Measurements from ENCODE around the gene LY6G6D.

The LY6G6D gene

DNA sequence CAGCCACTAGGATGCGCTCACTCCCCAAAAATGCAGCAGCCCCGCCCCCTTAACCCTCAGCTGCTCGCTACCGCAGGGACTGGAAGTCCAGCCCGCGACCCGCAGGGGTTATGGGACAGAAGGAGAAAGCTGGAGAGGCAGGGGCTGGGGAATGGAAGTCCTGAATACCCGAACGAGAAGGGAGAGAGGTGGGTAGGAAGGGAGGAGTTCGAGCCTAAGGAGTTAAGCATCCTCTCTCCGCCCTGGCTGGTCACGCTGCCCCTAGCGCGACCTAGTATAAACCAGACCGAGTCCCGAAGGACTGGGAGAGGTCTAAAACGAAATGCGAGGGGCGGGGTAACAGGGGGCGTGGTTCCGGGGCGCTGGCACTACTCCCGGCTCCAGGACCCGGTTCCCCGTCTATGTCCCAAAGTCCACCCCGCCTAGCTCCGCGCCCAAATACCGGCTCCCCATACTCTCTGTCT, 14.4 kb downstream of the LY6G6D start:
- Histone ChIP-seq H3K4me1 (ENCODE audit: control insufficient read depth, insufficient read depth, low read length, poor library complexity, severe bottlenecking) (peaks cover 30% of the 10 kb centered on the region), H3K27ac (ENCODE audit: low read depth, low read length, severe bottlenecking) (peak overlapping the region; percentile 94), H3K36me3 (ENCODE audit: control insufficient read depth, insufficient read depth, low read length) (peaks cover 84% of the 10 kb centered on the region), H3K9me3 (ENCODE audit: control insufficient read depth, low read length) (no peaks in the 10 kb centered on the region), H3K4me3 (ENCODE audit: extremely low read depth, insufficient read depth, low read length, poor library complexity, severe bottlenecking) (peak overlapping the region; percentile 94)
- WGBS, 2 experiments (ENCODE audit: insufficient coverage in 2 of 2), result 0% methylated on average over 13 to 18 of the region's 29 CpGs

DNA sequence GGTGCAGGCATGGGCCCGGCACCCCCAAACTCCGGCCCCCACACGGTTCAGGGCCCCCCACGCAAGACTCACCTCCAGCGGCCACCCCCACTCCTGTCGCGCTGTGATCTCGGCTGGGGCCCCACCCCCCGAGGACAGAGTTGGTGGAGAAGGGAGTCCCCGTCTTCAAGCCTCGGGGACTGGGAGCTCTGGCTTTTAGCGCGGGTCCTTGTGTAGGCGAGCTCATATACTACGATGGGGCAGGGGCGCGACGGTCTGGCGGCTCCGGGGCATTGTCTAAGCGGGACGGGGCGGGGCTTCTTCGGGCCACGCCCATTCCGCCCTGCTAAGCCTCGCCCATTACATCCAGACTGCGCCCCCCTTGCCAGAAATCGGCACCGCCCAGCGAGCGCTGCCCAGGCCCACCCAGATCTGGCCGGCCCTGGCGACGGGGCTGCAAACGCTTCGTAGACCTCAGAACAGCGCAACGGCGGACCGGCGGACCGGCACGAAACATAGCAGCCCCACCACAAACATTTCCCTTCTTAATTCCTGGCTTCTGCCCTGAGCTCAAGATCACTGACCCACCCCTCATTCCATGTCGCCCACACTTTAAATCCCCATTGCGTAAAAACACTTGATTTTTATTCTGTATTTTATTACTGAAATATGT, 15.0 kb downstream of the LY6G6D start:
- H3K9me3 ChIP-seq (ENCODE audit: control insufficient read depth, low read length), result no peaks in the 10 kb centered on the region
- 0 to 1% methylated on average over 26 to 34 of the region's 46 CpGs for WGBS, 2 experiments (ENCODE audit: insufficient coverage in 2 of 2)
- peak overlapping the region; percentile 94 for H3K27ac ChIP-seq (ENCODE audit: low read depth, low read length, severe bottlenecking)
- H3K4me1 ChIP-seq (ENCODE audit: control insufficient read depth, insufficient read depth, low read length, poor library complexity, severe bottlenecking), result peaks cover 30% of the 10 kb centered on the region
- H3K36me3 ChIP-seq (ENCODE audit: control insufficient read depth, insufficient read depth, low read length), result peaks cover 79% of the 10 kb centered on the region
- H3K4me3 ChIP-seq (ENCODE audit: extremely low read depth, insufficient read depth, low read length, poor library complexity, severe bottlenecking), result peak overlapping the region; percentile 94

DNA sequence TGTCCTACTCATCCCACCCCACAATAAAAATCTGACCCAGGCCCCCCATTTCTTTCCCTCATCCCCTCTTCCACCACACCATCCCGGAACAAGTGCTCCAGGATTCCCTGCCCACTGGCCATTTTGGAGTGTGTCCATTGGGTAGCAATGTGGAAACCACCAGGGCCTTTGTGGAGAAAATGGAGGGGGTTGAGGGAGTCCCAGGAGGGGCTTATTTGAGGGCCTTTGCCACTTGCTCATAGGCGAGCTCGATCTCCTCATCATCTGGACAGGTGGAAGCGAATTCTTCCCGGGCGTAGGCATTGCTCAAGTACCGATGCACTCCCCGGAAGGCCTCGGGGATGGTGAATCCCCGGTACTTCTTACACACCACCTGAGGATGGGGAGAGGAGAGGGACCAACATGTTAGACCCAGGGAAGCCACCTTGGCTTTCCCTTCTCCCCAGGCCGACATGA, 15.5 kb downstream of the LY6G6D start:
- Histone ChIP-seq H3K4me3 (ENCODE audit: extremely low read depth, insufficient read depth, low read length, poor library complexity, severe bottlenecking) (peak overlapping the region; percentile 94), H3K9me3 (ENCODE audit: control insufficient read depth, low read length) (no peaks in the 10 kb centered on the region), H3K4me1 (ENCODE audit: control insufficient read depth, insufficient read depth, low read length, poor library complexity, severe bottlenecking) (peaks cover 30% of the 10 kb centered on the region), H3K36me3 (ENCODE audit: control insufficient read depth, insufficient read depth, low read length) (peaks cover 74% of the 10 kb centered on the region), H3K27ac (ENCODE audit: low read depth, low read length, severe bottlenecking) (peak overlapping the region; percentile 94)
- 85 to 90% methylated on average over 4 to 6 of the region's 11 CpGs for WGBS, 2 experiments (ENCODE audit: insufficient coverage in 2 of 2)

DNA sequence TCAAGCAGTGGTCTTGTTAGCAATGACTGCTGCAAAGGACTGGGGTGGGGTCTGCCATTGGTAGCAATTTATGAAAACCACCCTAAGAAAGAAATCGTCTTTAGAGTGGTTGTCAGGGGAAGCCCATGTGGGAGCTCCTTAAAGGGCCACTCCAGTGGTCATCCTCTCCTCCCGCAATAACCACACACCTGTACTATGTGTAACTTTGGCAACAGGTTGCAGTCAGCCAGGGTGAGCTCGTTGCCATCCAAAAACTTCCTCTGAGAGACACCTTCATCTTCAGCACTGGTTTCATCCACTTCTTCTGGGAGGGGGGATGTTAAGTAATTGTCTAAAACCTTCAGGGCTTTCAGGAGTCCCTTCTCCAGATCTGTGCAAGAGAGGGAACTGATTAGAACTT, 16.9 kb downstream of the LY6G6D start:
- WGBS, 2 experiments (ENCODE audit: insufficient coverage in 2 of 2), result 50 to 60% methylated on average over 1 to 2 of the region's 3 CpGs
- H3K9me3 ChIP-seq (ENCODE audit: control insufficient read depth, low read length), result no peaks in the 10 kb centered on the region
- H3K4me3 ChIP-seq (ENCODE audit: extremely low read depth, insufficient read depth, low read length, poor library complexity, severe bottlenecking), result no peak overlapping the region
- H3K4me1 ChIP-seq (ENCODE audit: control insufficient read depth, insufficient read depth, low read length, poor library complexity, severe bottlenecking), result peaks cover 36% of the 10 kb centered on the region
- peak overlapping the region; percentile 5 for H3K27ac ChIP-seq (ENCODE audit: low read depth, low read length, severe bottlenecking)
- peaks cover 60% of the 10 kb centered on the region for H3K36me3 ChIP-seq (ENCODE audit: control insufficient read depth, insufficient read depth, low read length)

DNA sequence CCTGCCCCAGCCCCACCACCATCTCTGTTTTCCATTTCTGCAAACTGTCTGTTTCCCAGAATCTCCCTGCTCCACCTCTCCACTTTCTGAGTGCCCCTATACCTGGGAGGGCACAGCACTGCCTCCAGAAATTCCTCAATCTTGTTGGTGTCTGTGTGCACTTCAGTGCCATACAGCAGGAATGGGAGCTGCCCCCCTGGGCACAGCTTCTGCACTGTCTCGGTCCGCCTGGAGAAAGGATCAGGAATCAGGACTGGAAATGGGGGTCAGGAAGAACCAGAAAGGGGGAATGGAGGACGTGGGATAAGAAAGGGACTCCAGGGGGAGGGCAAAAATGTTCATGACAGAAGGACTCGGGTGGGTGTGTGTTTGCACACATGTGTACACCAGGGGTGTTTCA, 18.6 kb downstream of the LY6G6D start:
- H3K4me3 ChIP-seq (ENCODE audit: extremely low read depth, insufficient read depth, low read length, poor library complexity, severe bottlenecking), result peak overlapping the region; percentile 98
- H3K4me1 ChIP-seq (ENCODE audit: control insufficient read depth, insufficient read depth, low read length, poor library complexity, severe bottlenecking), result peaks cover 50% of the 10 kb centered on the region
- WGBS, 2 experiments (ENCODE audit: insufficient coverage in 2 of 2), result 92 to 96% methylated on average over 4 of the region's 4 CpGs
- peaks cover 43% of the 10 kb centered on the region for H3K36me3 ChIP-seq (ENCODE audit: control insufficient read depth, insufficient read depth, low read length)
- no peaks in the 10 kb centered on the region for H3K9me3 ChIP-seq (ENCODE audit: control insufficient read depth, low read length)
- H3K27ac ChIP-seq (ENCODE audit: low read depth, low read length, severe bottlenecking), result peak overlapping the region; percentile 98

DNA sequence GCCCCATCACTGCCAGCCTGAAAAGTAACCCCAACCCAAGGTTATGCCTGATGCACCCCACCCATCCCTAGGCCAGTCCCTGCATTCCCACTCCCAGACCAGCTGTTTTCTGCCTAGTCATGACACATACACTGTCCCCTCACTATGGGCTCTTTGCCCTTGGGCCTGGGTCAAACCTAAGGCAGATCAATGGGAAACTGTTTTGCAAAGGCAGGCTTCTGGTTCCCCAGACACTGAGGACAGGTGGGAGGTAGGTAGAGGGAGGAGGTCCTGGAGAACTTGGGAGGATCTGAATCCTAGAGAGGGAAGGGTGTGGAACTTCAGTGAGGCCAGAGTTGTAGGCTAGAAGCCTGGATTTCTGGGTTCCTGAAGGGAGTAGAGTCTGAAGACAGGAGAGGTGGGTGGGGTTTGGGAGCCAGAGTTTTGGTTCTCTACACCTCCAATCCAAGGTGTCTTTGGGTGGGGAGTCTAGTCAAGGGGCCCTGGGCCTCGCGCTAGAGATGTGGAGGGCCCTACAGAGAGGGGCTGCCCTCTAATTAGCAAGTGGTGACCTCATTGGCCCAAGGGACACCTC, 19.2 kb downstream of the LY6G6D start:
- Histone ChIP-seq H3K27ac (ENCODE audit: low read depth, low read length, severe bottlenecking) (peak overlapping the region; percentile 98), H3K9me3 (ENCODE audit: control insufficient read depth, low read length) (no peaks in the 10 kb centered on the region), H3K36me3 (ENCODE audit: control insufficient read depth, insufficient read depth, low read length) (peaks cover 41% of the 10 kb centered on the region), H3K4me1 (ENCODE audit: control insufficient read depth, insufficient read depth, low read length, poor library complexity, severe bottlenecking) (peaks cover 54% of the 10 kb centered on the region), H3K4me3 (ENCODE audit: extremely low read depth, insufficient read depth, low read length, poor library complexity, severe bottlenecking) (peak overlapping the region; percentile 98)
- 0% methylated on average over 2 of the region's 2 CpGs; no CpG with 5 or more reads in 1 of the 2 experiments for WGBS, 2 experiments (ENCODE audit: insufficient coverage in 2 of 2)

DNA sequence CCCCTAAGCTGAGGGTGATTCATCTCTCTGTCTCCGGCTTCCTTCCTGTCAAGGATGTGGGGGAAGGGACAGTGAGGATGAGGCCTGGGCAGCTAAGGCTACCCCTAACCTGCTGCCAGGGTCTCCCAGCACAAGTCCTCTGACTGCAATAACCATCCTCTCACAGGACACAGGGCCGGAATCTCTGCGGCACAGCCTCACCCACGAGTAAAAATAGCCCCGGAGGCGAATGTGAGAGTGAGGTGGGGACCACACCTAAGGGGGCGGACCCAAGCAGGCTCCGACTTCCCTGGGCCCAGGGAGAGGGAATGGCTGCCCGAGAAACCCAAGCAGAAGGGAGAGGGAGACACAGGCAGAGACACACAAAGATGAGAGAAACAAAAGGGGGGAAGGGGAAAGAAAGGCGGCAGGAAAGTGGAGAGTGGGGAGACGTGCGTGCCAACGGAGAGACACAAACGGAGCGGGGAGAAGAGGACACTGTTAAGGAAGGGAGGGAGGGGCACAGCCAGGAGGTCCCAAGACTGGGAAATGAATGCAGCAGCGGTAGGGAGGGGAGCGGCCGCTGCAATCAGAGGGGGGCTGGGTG, 19.8 kb downstream of the LY6G6D start:
- H3K4me1 ChIP-seq (ENCODE audit: control insufficient read depth, insufficient read depth, low read length, poor library complexity, severe bottlenecking), result peaks cover 54% of the 10 kb centered on the region
- peaks cover 41% of the 10 kb centered on the region for H3K36me3 ChIP-seq (ENCODE audit: control insufficient read depth, insufficient read depth, low read length)
- no peaks in the 10 kb centered on the region for H3K9me3 ChIP-seq (ENCODE audit: control insufficient read depth, low read length)
- H3K4me3 ChIP-seq (ENCODE audit: extremely low read depth, insufficient read depth, low read length, poor library complexity, severe bottlenecking), result peak overlapping the region; percentile 98
- H3K27ac ChIP-seq (ENCODE audit: low read depth, low read length, severe bottlenecking), result peak overlapping the region; percentile 98
- 0% methylated on average over 13 to 16 of the region's 18 CpGs for WGBS, 2 experiments (ENCODE audit: insufficient coverage in 2 of 2)

DNA sequence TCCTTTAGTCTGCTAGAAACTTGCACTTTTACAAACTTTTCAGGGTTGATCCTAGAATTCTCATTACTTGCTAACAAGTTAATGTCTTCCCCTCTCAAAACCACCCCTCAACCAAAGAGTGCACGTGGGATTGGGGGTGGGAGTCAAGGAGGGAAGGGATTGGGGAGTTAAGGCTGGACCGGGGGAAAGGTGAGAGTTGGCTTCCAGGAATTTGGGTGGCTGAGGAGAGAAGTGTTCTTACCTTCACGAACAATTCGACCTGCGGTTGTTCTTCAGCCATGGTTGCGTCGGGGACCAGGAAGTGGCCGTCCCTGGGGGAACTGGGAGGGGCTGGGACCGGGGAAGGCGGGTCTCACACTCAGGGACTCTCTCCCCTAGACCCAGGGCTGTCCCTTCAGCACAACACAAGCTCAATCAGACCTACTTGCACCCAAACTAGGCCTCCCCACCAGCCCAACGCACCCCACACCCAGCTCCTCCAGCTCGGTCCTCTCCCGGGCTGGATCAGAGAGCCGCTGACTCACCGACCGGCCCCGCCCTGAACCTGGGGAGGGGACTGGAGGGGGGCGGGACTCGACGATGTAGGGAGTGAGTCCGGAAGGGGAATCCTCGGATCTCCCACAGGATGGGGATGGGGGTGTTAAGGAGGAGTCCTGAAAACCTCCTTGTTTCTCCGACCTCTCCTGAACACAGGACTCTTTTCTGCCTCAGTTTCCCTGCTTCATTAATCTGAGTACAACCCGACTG, 21.0 kb downstream of the LY6G6D start, which contains the start of gene CLIC1:
Gene CLIC1 (minus strand): TSS at position 510 of the 747 bp plus-strand sequence. CDS start 230 bp downstream, at position 280.
- peak within 1 kb of the TSS; percentile 98 for H3K4me3 ChIP-seq (ENCODE audit: extremely low read depth, insufficient read depth, low read length, poor library complexity, severe bottlenecking)
- no peaks in the 10 kb centered on the region for H3K9me3 ChIP-seq (ENCODE audit: control insufficient read depth, low read length)
- H3K27ac ChIP-seq (ENCODE audit: low read depth, low read length, severe bottlenecking), result peak within 1 kb of the TSS; percentile 98
- peaks cover 38% of the 10 kb centered on the region for H3K36me3 ChIP-seq (ENCODE audit: control insufficient read depth, insufficient read depth, low read length)
- peaks cover 53% of the 10 kb centered on the region for H3K4me1 ChIP-seq (ENCODE audit: control insufficient read depth, insufficient read depth, low read length, poor library complexity, severe bottlenecking)
- 0% methylated on average over 1 to 9 of the region's 24 CpGs for WGBS, 2 experiments (ENCODE audit: insufficient coverage in 2 of 2)

DNA sequence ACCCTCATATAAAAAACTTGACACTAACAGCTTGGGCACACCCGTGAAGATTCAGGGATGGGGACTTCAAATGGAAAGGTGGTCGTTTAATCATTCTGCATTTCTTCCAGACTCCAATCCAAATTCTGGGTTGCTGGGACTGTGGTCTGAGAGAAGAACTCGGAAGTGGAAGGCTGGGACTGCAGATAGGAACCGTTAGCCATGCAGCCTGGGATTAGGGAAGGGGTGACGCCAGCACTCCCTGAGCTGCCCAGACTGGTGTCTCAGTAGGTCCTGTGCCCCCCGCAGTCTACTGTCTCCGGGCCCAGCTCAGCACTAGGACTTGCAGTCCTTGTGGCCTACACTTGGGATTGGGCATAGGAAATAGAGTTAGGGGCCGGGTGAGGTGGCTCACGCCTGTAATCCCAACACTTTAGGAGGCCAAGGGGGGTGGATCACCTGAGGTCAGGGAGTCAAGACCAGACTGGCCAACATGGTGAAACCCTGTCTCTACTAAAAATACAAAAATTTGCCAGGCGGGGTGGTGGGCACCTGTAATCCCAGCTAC, 21.7 kb downstream of the LY6G6D start:
- Histone ChIP-seq H3K4me1 (ENCODE audit: control insufficient read depth, insufficient read depth, low read length, poor library complexity, severe bottlenecking) (peaks cover 46% of the 10 kb centered on the region), H3K27ac (ENCODE audit: low read depth, low read length, severe bottlenecking) (peak overlapping the region; percentile 98), H3K4me3 (ENCODE audit: extremely low read depth, insufficient read depth, low read length, poor library complexity, severe bottlenecking) (peak overlapping the region; percentile 98), H3K36me3 (ENCODE audit: control insufficient read depth, insufficient read depth, low read length) (peaks cover 38% of the 10 kb centered on the region), H3K9me3 (ENCODE audit: control insufficient read depth, low read length) (no peaks in the 10 kb centered on the region)
- WGBS, 2 experiments (ENCODE audit: insufficient coverage in 2 of 2), result 44 to 53% methylated on average over 6 to 8 of the region's 10 CpGs

DNA sequence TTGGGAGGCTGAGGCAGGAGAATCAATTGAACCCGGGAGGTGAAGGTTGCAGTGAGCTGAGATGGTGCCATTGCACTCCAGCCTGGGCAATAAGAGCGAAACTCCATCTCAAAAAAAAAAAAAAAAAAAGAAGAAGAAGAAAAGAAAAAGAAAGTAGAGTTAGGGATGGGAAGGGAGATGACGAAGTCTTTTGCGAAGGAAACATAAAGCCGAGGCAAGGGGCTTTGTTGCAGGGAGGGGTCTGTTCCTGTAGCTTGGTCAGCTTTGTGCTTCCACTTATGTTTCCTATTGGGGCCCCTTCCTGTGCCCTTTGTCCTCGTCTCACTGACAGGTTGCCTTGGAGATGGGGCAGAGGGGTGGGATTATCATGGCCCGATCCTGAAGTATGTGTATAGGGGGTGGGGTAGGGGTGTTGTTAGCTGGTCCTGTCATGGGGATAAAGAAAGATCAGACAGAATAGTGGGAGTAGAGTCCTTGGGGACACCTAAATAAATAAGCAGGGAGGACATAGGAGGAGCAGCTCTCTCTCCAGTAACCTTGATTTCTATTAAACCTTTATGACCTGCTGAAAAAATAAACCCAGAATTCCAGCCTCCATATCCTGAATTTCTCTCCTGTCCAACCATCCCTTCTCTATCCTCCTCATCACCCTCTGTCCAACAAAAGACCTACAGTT, 22.3 kb downstream of the LY6G6D start:
- WGBS, 2 experiments (ENCODE audit: insufficient coverage in 2 of 2), result 31 to 38% methylated on average over 3 to 5 of the region's 7 CpGs
- Histone ChIP-seq H3K4me3 (ENCODE audit: extremely low read depth, insufficient read depth, low read length, poor library complexity, severe bottlenecking) (peak overlapping the region; percentile 98), H3K27ac (ENCODE audit: low read depth, low read length, severe bottlenecking) (peak overlapping the region; percentile 98), H3K36me3 (ENCODE audit: control insufficient read depth, insufficient read depth, low read length) (peaks cover 38% of the 10 kb centered on the region), H3K4me1 (ENCODE audit: control insufficient read depth, insufficient read depth, low read length, poor library complexity, severe bottlenecking) (peaks cover 40% of the 10 kb centered on the region), H3K9me3 (ENCODE audit: control insufficient read depth, low read length) (no peaks in the 10 kb centered on the region)
